Astrocyte of the hippocampus (primary cell): Measurements from ENCODE around the gene KRCC1.
"Not testable (repeated sequence)": the region's sequence is repeated elsewhere in the genome, so short reads cannot be mapped to it uniquely, and the experiment has no call there.

Experiments
- DNase-seq: peaks from one replicate; pipeline ENCODE4 v3.0.0; 2011; ENCODE audit warnings: low read depth, low spot score

The KRCC1 gene

GRCh38 chr2:88002359-88002707 is 53.2 kb downstream of the KRCC1 start:
- no peak for DNase-seq

GRCh38 chr2:88000474-88000873 is 55.1 kb downstream of the KRCC1 start:
- DNase-seq, result not testable (repeated sequence)

- DNase-seq, result no peak
These were observed 59.0 kb downstream of the KRCC1 start for GRCh38 chr2:87996570-87996969.

- no peak for DNase-seq
These were observed 59.8 kb downstream of the KRCC1 start for GRCh38 chr2:87995756-87996155.

- not testable (repeated sequence) for DNase-seq
These were observed 61.2 kb downstream of the KRCC1 start for GRCh38 chr2:87994304-87994850.

- not testable (repeated sequence) for DNase-seq
These were observed 63.0 kb downstream of the KRCC1 start for GRCh38 chr2:87992569-87992968.

- DNase-seq, result not testable (repeated sequence)
These were observed 68.1 kb downstream of the KRCC1 start for GRCh38 chr2:87987473-87987872.

- not testable (repeated sequence) for DNase-seq
These were observed 69.7 kb downstream of the KRCC1 start for GRCh38 chr2:87985902-87986301.

- DNase-seq, result not testable (repeated sequence)
These were observed 74.4 kb downstream of the KRCC1 start for GRCh38 chr2:87981182-87981581.
